Right lobe of liver (tissue), 6 donors: ENCODE measurements around the gene RAPGEF3. TPM values are rescaled to one million over a fixed set of nuclear protein-coding genes. Genes with fewer than 3 reads are reported as not detected.

ENCODE experiments used
- ATAC-seq, 4 donors: fragments of 200-7000 bp; cut with Tn5 transposase; one replicate each; pipeline ENCODE4 v1.9.1; 2020; ENCODE audit warnings: mild to moderate bottlenecking in 4 of 4, moderate library complexity in 4 of 4
- DNase-seq, 3 donors: peaks; one replicate each; pipeline ENCODE4 v3.0.0-alpha.2; 2020
- H3K27ac ChIP-seq, 3 donors: fragments of 200-600 bp; one replicate each; pipeline ENCODE4 v1.8.0; 2022
- H3K27me3 ChIP-seq, 2 donors: fragments of 200-600 bp; one replicate each; pipeline ENCODE4 v1.8.0; 2022
- H3K36me3 ChIP-seq, 4 donors: fragments of 200-600 bp; sonication (generic) in 1 of 4; one replicate each; pipeline versions ENCODE4 v1.5.1 to v1.8.0; 2017 to 2022; ENCODE audit warnings: control low read depth in 1 of 4
- H3K4me1 ChIP-seq, 4 donors: fragments of 200-600 bp; sonication (generic) in 1 of 4; one replicate each; pipeline versions ENCODE4 v1.5.1 to v1.8.0; 2017 to 2022; ENCODE audit warnings: control low read depth in 1 of 4
- H3K4me3 ChIP-seq, 3 donors: fragments of 200-600 bp; one replicate each; pipeline ENCODE4 v1.8.0; 2022
- H3K9me3 ChIP-seq, 4 donors: fragments of 200-600 bp; sonication (generic) in 1 of 4; one replicate each; pipeline versions ENCODE4 v1.5.1 to v1.8.0; 2017 to 2022; ENCODE audit warnings: control low read depth in 1 of 4
- CTCF ChIP-seq, 4 donors: fragments of 200-600 bp in 3 of 4; fragments of 450-650 bp in 1 of 4; IDR thresholded peaks; one replicate each; pipeline versions ENCODE4 v1.5.1 to v1.8.0; 2016 to 2022; ENCODE audit warnings: antibody characterized with exemption in 4 of 4, mild to moderate bottlenecking in 2 of 4
- POLR2A ChIP-seq: fragments of 450-650 bp; IDR thresholded peaks from one replicate; pipeline ENCODE4 v1.6.1; 2017; ENCODE audit warnings: antibody characterized with exemption, mild to moderate bottlenecking
- WGBS: methylation state at CpG from one replicate; pipeline ENCODE4 v1.1.6; 2018; ENCODE audit warnings: low coverage, low lambda C conversion rate; ENCODE audit not compliant: insufficient coverage; ENCODE audit errors: missing lambda C conversion rate; 5-methylcytosine and 5-hydroxymethylcytosine counted together
- intact Hi-C, 2 donors: fragments of 100-400 bp; cut with DNase I; formaldehyde crosslinking; loops; one replicate each; pipeline versions ENCODE4 v1.11.2 to v1.14.1; 2022
- total RNA-seq, 6 experiments: library from RNA; depleted of rRNA in 2 of 6; stranded (reverse); fragments of >200 nt in 2 of 6; fragmentation: NEBNext Ultra II Directional in 3 of 6; extraction: Animal tissue kit (Norgen Biotek cat#: 25700) in 3 of 6; gene quantifications; one replicate each; pipeline versions ENCODE4 v1.1.0 to v1.2.4, GENCODE V29; 2016 to 2023
- donor health status: DM: no; HTN: yes; CAD: no.
- donor health status: DM: no; HTN: no; CAD: no.
- donor health status: DM: no; HTN: no; CAD: no.
- donor health status: DM: no; HTN: yes; CAD: no.
- donor health status: DM: no; HTN: yes; CAD: no.

RAPGEF3 gene
- total RNA-seq, 6 experiments from 2014 or later: 0.81 to 4.6 (median 2.6) TPM

- ATAC-seq (peak; percentile 58 to 71 (median 60)), DNase-seq (peak in 1 of 3 donors; percentile 51)
- peaks cover 0 to 23% (median 0%) of the 10 kb centered on the region in 4 donors for H3K4me1 ChIP-seq
- intact Hi-C loops: loop anchor here in 1 of 2 donors (10.0 kb wide), 1 partner anchor 47 kb away; no protein-coding TSS in a partner anchor
- peaks cover 0 to 9% (median 0%) of the 10 kb centered on the region in 4 donors for H3K36me3 ChIP-seq
- H3K27me3 ChIP-seq: no peaks in the 10 kb centered on the region
- no peak for TF ChIP-seq POLR2A
- TF ChIP-seq CTCF (IDR thresholded peaks at IDR 0.05): peak; percentile 36 to 61 (median 49)
- no peak overlapping the region for H3K4me3 ChIP-seq
- 47% methylated on average over 10 of the region's 13 CpGs for WGBS
- peak overlapping the region; percentile 57 to 67 (median 60) for H3K27ac ChIP-seq
- no peaks in the 10 kb centered on the region for H3K9me3 ChIP-seq
Observed at GRCh38 chr12:47717443-47718193, 41.1 kb downstream of the RAPGEF3 start.

DNA sequence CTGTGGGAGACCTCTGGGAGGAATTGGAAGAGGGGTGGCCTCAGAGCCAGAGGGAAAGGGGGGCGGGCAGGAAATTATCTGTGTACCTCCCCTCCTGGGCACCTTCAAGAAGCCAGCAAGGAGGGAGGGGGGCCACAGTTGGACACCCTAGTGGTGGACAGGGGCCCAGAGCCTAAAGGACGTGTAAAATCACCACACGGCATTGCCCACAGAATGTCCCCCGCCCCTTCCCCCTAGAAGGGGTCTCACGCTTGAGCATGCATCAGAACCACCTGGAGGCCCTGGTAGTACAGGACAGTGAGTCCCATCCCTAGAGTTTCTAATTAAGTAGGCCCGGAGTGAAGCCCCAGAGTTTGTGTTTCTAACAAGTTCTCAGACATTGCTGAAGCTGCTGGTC lies 41.6 kb downstream of the RAPGEF3 start:
- H3K9me3 ChIP-seq: no peaks in the 10 kb centered on the region
- DNase-seq (no peak), ATAC-seq (no peak)
- no peak for TF ChIP-seq CTCF (IDR thresholded peaks at IDR 0.05)
- no peak for TF ChIP-seq POLR2A
- 29% methylated on average over 1 of the region's 6 CpGs for WGBS
- no peaks in the 10 kb centered on the region for H3K27me3 ChIP-seq
- peaks cover 0 to 23% (median 0%) of the 10 kb centered on the region in 4 donors for H3K4me1 ChIP-seq
- no peak overlapping the region for H3K4me3 ChIP-seq
- peaks cover 0 to 9% (median 0%) of the 10 kb centered on the region in 4 donors for H3K36me3 ChIP-seq
- peak overlapping the region; percentile 8 to 67 (median 57) for H3K27ac ChIP-seq
- intact Hi-C loops: loop anchor here in 1 of 2 donors (10.0 kb wide), 1 partner anchor 48 kb away; no protein-coding TSS in a partner anchor

GRCh38 chr12:47715877-47716548 lies 42.7 kb downstream of the RAPGEF3 start:
- DNase-seq: no peak
- Histone ChIP-seq H3K4me1 (peaks cover 0 to 23% (median 0%) of the 10 kb centered on the region in 4 donors), H3K27ac (peak overlapping the region in 2 of 3 donors; percentile 45 to 50), H3K9me3 (no peaks in the 10 kb centered on the region), H3K36me3 (peaks cover 0 to 9% (median 0%) of the 10 kb centered on the region in 4 donors), H3K4me3 (no peak overlapping the region), H3K27me3 (no peaks in the 10 kb centered on the region)
- intact Hi-C loops: loop anchor here in 1 of 2 donors (10.0 kb wide), 1 partner anchor 49 kb away; no protein-coding TSS in a partner anchor
- WGBS: 26% methylated on average over 5 of the region's 13 CpGs
- no peak for ATAC-seq
- TF ChIP-seq POLR2A: no peak
- TF ChIP-seq CTCF (IDR thresholded peaks at IDR 0.05): no peak

- H3K36me3 ChIP-seq: peaks cover 0 to 9% (median 0%) of the 10 kb centered on the region in 4 donors
- TF ChIP-seq CTCF (IDR thresholded peaks at IDR 0.05): peak; percentile 77 to 86 (median 78)
- no peak for TF ChIP-seq POLR2A
- peaks cover 0 to 23% (median 0%) of the 10 kb centered on the region in 4 donors for H3K4me1 ChIP-seq
- intact Hi-C loops: loop anchor here in 1 of 2 donors (10.0 kb wide), 1 partner anchor 49 kb away; no protein-coding TSS in a partner anchor
- 9% methylated on average over 10 of the region's 10 CpGs for WGBS
- ATAC-seq (peak; percentile 80 to 87 (median 84)), DNase-seq (peak; percentile 70 to 80 (median 73))
- peak overlapping the region in 2 of 3 donors; percentile 45 to 50 for H3K27ac ChIP-seq
- no peak overlapping the region for H3K4me3 ChIP-seq
- no peaks in the 10 kb centered on the region for H3K27me3 ChIP-seq
- H3K9me3 ChIP-seq: no peaks in the 10 kb centered on the region
Observed at GRCh38 chr12:47715393-47715876, 43.2 kb downstream of the RAPGEF3 start.
